ENCODE measurements around the gene ADAMTS5.

- TF ChIP-seq POLR2A (IDR thresholded peaks at IDR 0.05) (no peak), CTCF (IDR thresholded peaks at IDR 0.05) (no peak), POLR2AphosphoS5 (IDR thresholded peaks at IDR 0.05) (no peak)
These were observed 23.0 kb downstream of the ADAMTS5 start for GRCh38 chr21:26943921-26944320.
